HG03354 (cell line): ENCODE data around the gene PCNX3.
"Not testable (repeated sequence)": the region's sequence is repeated elsewhere in the genome, so short reads cannot be mapped to it uniquely, and the experiment has no call there.

Source experiments
- ATAC-seq: cut with Tn5 transposase; IDR thresholded peaks from one replicate; pipeline ENCODE4 v1.9.1; 2021; ENCODE audit warnings: mild to moderate bottlenecking; ENCODE audit not compliant: unreplicated experiment, poor library complexity, severe bottlenecking

PCNX3 gene

DNA sequence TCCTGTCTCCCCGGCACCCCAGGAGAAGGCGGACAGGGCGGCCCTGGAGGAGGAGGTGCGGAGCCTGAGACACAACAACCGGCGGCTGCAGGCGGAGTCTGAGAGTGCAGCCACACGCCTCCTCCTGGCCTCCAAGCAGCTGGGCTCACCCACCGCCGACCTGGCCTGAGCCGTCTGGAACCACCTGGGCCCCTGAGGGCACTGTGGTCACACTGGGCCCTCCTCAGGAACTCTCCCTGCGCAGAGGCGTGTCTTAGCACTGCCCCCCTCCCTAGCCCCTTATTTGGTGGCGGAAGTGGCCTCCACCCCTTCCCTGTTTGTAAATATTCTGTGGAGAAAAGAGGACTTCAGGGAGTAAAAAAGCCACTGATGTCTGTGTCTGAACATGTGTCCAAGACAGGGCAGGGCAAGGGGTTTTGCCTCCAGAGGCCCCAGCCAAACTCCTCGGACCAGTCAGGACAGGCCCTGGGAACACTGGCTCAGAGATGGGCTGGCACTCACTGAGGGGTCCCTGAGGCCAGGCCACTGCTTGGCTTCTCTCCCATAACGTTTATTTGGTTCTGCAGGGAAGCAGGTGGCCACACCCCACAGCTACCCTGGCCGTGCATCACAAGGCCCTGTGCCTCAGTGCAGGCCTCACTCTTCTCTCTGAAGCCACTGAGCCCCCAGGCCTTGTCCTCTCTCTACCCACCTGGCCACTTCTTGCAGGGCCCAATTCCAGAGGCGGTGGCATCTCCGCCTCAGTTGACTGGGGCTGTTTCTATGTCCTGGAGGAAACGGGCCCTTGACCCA, 35.2 kb downstream of the PCNX3 start:
- no peak for ATAC-seq

DNA sequence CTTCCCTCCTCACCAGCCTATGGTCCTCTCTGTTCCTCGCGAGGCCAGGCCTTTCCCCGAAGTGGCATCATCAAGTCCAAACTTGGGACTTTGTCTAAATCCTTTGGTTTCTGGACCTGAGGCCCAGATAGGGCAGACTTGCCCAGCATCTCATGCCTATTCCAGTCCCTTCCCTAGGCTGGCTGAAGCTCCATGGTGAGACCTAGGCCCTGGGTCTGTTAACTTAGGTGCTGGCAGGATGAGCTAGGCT, 35.7 kb downstream of the PCNX3 start:
- ATAC-seq = no peak

- peak; percentile 6 for ATAC-seq
Measured at GRCh38 chr11:65651589-65652510, 36.3 kb downstream of the PCNX3 start.

- peak; percentile 73 for ATAC-seq
Measured at GRCh38 chr11:65652511-65653228, 37.1 kb downstream of the PCNX3 start.

DNA sequence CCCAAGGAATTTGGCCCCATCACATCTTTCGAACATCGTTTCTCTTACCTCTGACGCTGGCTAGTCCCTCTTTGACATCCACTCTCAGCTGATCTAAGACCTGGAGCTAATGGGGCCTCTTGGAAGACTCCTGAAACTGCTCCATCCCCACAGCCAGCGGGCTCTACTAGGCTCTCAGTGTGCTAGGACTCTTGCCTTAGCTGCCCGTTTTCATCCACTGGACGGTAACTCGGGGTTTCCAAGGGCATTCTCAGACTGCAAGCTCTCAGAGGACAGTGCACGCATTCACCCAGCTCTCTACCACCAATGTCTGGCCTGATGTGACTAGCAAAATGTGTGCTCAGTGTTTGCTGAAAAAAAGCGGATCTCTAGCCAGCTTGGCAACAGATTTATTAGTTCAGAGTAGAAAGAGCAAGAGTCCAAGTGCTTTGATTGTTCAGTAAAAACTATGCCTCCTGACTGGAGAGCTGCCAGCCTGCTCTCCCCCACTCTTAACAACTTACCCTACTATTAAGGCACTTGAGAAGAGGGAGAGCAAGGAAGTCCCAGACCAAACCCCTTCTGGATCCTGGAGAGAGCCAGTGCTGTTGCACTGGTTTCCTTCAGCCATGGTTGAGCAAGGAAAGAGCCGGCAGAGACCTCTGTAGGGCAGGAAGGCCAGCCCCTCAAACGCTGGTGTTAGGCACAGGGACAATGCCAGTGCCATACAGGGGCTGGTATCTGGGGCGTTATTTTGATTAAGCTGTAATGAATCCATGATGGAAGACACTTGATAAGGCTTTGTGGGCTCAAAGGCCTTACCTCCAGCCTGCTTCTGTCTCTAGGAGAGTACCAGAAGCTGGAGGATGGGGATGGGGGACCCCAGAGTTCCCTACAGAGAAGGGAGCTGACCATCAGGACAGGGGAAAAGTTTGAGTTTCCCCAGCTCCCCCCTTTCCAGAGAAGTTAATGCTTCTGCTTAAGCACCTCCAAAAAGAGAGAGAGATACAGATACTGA, 38.0 kb downstream of the PCNX3 start:
- ATAC-seq = no peak

GRCh38 chr11:65654375-65655349, 39.1 kb downstream of the PCNX3 start:
- ATAC-seq = no peak

- no peak for ATAC-seq
Measured at GRCh38 chr11:65655570-65656332, 40.2 kb downstream of the PCNX3 start.

DNA sequence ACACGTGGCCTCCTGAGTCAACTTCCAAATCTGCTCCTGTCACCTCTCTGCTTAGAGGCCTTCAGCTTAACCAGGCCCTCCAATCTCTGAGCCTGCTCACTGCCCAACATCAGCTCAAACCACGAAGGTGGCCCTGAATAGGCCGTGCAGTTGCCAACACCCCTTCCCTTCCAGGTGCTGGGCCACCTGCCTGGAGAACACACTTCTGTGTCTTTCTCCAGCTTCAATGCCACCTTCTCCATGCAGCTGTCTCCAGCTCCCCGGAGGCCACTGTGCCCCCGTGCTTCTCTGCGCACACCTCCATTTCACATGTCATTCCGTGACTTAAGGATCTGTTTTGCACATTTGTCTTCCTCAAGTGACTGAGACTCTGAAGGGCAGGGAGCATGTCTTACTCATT, 41.9 kb downstream of the PCNX3 start:
- no peak for ATAC-seq

DNA sequence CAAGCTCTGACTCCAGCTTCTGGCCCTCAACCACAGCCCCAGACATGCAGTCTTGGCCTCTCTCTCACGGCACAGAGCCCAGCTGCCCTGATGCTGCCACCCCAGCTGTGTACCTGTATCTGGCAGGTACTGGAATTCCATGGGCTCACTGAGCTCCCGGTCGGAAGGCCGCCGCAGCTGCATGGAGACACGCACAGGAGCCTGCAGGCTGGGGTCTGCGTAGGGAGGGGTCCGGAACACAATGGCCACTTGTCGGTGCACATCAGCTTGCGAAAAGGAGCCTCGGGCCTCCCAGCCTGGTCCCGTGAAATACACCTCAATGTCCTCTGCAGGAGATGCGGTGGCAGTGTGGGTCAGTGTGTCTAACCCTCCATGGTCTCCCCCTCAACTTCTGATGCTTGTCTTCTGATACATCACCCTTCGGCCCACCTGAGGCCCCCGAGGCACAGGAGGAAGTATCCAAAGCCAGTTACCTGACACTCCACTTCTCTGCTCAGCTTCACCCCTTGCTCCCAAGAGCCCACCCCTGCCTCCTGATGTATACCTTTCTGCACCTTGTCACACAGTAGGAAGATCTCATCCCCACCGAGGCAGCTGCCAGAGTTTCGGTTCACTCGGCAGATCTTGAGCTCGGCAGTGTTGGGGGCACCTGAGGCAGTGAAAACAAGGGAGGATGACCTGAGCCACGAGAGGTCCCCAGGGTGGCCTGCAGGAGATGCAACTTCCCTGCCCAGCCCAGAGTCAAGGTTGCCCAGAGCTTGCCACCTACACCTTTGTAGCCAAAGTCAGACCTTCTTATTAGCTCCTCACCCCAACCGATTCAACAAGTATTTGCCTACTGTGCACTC, 42.8 kb downstream of the PCNX3 start:
- no peak for ATAC-seq

DNA sequence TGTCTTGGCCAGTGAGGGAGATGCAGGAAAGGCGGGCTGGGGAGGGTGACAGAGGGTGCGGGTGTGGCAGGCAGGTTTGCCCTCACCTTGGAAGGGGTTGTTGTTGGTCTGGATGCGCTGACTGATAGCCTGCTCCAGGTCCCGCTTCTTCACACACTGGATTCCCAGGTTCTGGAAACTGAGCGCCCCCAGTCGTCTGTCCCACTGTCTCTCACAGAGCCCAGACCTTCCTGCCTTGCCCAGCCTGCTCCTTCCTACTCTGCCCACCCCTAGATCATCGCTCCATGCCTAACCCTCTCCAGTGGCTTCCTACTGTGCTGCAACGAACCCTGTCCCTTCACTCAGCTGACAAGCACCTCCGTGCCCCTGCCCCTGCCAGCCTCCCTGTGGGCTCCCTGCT, 44.5 kb downstream of the PCNX3 start:
- no peak for ATAC-seq

- not testable (repeated sequence) for ATAC-seq
Measured at GRCh38 chr11:65660908-65661307, 45.3 kb downstream of the PCNX3 start.

GRCh38 chr11:65661599-65662246, 46.1 kb downstream of the PCNX3 start:
- ATAC-seq = no peak

- no peak for ATAC-seq
Measured at GRCh38 chr11:65662247-65662798, 46.7 kb downstream of the PCNX3 start.

DNA sequence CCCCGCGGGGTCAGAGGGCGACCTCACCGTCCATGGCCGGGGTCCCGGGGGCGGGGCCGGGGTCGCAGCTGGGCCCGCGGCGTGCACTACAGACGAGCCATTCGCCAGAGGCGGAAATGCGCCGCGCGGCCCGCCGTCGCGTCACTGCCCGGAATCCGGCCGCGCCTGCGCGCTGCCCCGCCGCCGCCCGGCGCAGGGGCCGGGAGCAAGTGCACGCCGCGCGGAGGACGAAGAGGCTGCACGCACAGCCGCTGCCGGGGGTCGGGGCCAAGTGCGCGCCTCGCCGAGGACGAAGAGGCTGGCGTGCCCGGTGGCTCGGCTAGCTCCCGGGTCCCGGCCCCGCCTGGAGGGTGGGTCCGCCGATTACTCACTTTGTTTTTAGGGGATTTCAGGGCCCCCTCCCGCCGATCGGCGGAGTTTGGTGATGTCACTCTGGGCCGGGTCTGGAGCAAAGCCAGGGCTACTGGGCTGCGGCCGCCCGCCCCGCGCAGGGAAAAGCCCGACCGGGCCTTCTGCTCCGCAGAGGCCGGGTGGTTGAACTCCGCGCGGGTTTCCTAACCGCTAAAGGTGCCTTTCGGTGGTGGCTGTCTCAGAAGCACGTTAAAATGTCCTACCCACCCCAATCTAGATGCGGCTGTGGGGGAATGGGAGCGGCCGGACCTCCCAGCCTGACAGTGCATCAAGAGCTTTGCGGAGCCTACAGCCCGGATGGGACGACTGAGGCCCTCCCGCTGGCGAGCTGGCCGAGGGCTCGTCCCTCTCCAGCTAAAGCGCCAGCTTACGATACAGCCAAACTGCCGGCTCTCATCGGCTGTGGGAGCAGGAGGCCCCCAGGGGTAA, 47.4 kb downstream of the PCNX3 start, which contains the start of gene RELA:
Gene RELA (minus strand): TSS at position 118 of the 840 bp plus-strand sequence. CDS start 84 bp downstream, at position 34.
- ATAC-seq = peak; percentile 78

DNA sequence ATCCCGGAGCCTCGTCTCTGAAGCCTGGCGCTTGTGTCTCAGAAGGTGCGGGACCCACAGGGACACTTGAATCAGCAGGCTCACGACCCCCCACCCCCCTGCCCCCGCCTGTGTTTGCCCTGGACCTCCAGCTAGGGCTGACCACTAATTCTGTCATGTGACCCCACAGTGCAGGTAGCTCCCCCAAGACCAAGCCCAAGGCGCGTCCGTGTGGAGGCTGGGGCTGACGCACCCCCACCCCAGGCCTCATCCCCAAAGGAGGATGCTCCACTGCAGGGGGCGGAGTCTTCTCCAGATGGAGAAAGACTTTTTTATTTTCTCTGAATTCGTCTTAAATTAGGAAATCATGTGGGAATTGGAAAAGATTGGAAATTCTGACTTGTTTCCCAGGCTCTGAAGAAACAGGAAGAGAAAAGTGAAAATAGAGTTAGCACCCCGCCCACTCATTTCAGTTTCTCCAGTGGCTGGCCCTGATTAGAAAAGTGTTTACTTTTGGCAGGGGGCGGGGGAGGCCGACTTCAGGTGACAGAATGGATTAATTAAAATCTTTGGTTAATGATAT, 48.1 kb downstream of the PCNX3 start:
- ATAC-seq = peak; percentile 24
